HAP-1 (cell line): ENCODE measurements around the gene TCERG1L.

Experiments used
- DNase-seq, 2 experiments: peaks; one replicate each; pipeline ENCODE4 v3.0.0-alpha.2; 2016 to 2020; ENCODE audit warnings: low spot score in 2 of 2
- H3K27me3 ChIP-seq: fragments of 250-450 bp; sonication (Bioruptor Pico); 2 replicates; pipeline ENCODE4 v1.5.1; 2020; ENCODE audit warnings: low read depth, mild to moderate bottlenecking, moderate library complexity
- H3K36me3 ChIP-seq: fragments of 250-450 bp; sonication (Bioruptor Pico); replicated peaks from 2 replicates; pipeline ENCODE4 v1.5.1; 2020; ENCODE audit warnings: mild to moderate bottlenecking
- H3K4me1 ChIP-seq: fragments of 250-450 bp; sonication (Bioruptor Pico); 2 replicates; pipeline ENCODE4 v1.5.1; 2020; ENCODE audit warnings: mild to moderate bottlenecking
- H3K4me3 ChIP-seq: fragments of 250-450 bp; sonication (Bioruptor Pico); 2 replicates; pipeline ENCODE4 v1.5.1; 2020; ENCODE audit warnings: mild to moderate bottlenecking, moderate library complexity
- H3K9me3 ChIP-seq: fragments of 250-450 bp; sonication (Bioruptor Pico); 2 replicates; pipeline ENCODE4 v1.5.1; 2020; ENCODE audit warnings: mild to moderate bottlenecking, moderate library complexity
- in situ Hi-C: fragments of 300-500 bp; cut with MboI; formaldehyde crosslinking; loops from 3 replicates; pipeline ENCODE4 v1.14.3; 2020; ENCODE audit warnings: low sequenced_read_pairs, inconsistent platforms, mixed read lengths

TCERG1L gene

DNA sequence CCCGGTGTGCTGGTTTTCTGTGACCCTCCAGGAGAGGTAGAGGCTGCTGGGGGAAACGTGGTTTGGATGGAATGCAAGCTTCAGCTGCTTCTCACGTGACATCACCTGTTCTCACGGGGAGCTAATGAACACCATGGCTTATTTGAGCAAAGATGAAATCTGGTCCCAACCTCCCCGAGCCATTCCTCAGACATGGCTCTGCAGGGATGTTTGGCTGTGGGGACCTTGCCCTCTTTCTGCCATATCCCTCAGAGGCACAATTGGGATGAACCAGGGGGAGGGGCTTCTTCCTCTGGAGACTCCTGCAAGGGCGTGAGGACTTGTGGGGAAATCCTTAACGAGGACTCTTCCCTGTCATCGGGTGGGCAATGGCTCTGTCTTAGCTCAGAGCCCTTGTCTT, 236.8 kb downstream of the TCERG1L start:
- in situ Hi-C loops: no loop called here
- Histone ChIP-seq H3K4me3 (no peak overlapping the region), H3K9me3 (no peaks in the 10 kb centered on the region), H3K36me3 (no peaks in the 10 kb centered on the region), H3K4me1 (no peaks in the 10 kb centered on the region), H3K27me3 (no peaks in the 10 kb centered on the region)
- no peak for DNase-seq

DNA sequence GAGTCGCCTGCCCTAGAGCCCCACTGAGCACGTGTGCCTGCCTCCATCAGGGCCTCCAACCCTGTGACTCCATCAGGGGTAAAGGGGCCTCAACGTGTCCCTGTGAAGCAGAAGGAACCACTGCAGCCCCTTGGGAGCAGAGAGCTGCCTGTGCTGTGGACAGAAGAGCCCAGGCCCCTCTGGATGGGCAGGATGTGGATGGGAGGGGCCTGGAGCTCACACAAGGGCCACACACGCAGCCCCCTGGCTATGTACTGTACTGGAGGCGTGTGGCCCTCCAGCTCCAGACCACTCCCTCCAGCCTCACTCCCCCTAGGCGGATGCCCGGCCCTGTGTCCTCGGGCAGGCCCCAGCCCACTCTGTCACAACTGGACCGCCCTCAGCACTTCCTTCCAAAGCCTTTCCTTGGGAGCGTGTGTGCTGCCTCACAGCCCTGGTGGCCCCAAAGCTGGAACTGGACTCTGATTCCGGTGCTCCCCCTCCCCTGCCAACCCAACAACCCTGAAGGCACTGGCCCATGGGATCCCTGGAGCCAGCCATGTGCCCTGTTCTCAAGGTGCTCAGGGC, 238.0 kb downstream of the TCERG1L start:
- no peak for DNase-seq
- H3K9me3 ChIP-seq: no peaks in the 10 kb centered on the region
- no peaks in the 10 kb centered on the region for H3K27me3 ChIP-seq
- H3K4me3 ChIP-seq: no peak overlapping the region
- no peaks in the 10 kb centered on the region for H3K4me1 ChIP-seq
- in situ Hi-C loops: no loop called here
- H3K36me3 ChIP-seq: no peaks in the 10 kb centered on the region

DNA sequence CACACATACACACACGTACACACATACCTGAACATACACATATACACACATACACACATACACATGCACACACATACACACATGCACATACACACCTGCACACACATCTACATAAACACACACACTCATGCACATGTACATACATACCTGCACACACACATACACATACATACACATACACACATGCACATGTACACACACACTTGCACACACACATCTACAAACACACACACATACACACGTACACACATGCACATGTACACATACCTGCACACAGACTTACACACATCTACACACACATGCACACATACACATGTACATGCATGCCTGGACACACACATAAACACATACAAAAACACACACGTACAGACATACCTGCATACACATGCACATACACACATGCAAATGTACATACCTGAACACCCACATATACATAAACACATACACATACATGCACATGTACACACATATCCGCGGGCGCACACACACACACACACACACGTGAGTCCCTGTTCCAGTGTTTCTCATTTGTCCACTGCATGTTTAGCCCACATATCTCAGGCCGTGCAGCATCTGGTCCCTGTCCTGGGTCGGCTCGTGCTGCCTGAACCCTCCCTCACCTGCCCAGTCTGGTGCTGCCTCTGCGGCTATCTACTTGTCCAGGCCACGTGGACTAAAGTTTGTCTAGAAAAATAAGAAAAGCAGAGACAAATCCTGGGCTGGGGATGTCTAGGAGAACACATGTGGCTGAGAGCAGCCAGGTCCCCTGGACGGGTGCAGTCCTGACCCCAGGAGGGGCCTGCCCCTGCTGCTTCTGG, 238.7 kb downstream of the TCERG1L start:
- in situ Hi-C loops: no loop called here
- Histone ChIP-seq H3K4me3 (no peak overlapping the region), H3K27me3 (no peaks in the 10 kb centered on the region), H3K36me3 (no peaks in the 10 kb centered on the region), H3K9me3 (no peaks in the 10 kb centered on the region), H3K4me1 (no peaks in the 10 kb centered on the region)
- DNase-seq: no peak

DNA sequence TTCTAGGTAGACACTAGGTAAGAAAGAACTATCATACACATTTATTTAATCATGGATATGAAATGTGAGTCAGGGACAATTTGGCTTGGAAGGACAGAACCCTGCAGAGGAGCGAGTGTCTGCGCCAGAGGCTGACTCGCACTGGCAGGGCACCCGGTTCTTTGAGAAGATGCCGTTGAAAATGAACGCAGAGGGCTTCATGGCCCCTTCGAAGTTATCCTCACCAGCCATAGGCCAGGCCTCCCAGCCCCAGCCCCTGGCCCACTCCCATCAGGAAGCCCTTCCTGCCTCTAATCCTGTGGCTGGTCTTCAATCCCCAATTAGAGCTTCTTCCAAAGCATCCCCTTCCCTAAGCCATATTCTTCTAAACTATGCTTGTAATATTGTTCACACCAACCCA, 239.8 kb downstream of the TCERG1L start:
- no peak for DNase-seq
- Histone ChIP-seq H3K4me3 (no peak overlapping the region), H3K36me3 (no peaks in the 10 kb centered on the region), H3K9me3 (no peaks in the 10 kb centered on the region), H3K27me3 (no peaks in the 10 kb centered on the region), H3K4me1 (no peaks in the 10 kb centered on the region)
- in situ Hi-C loops: no loop called here

GRCh38 chr10:131070856-131071255, 240.7 kb downstream of the TCERG1L start:
- no peaks in the 10 kb centered on the region for H3K9me3 ChIP-seq
- H3K4me1 ChIP-seq: no peaks in the 10 kb centered on the region
- no peak for DNase-seq
- in situ Hi-C loops: no loop called here
- no peak overlapping the region for H3K4me3 ChIP-seq
- H3K36me3 ChIP-seq: no peaks in the 10 kb centered on the region
- H3K27me3 ChIP-seq: no peaks in the 10 kb centered on the region

GRCh38 chr10:131068760-131069159, 242.8 kb downstream of the TCERG1L start:
- Histone ChIP-seq H3K36me3 (no peaks in the 10 kb centered on the region), H3K4me3 (no peak overlapping the region), H3K4me1 (no peaks in the 10 kb centered on the region), H3K27me3 (no peaks in the 10 kb centered on the region), H3K9me3 (no peaks in the 10 kb centered on the region)
- DNase-seq: no peak
- in situ Hi-C loops: no loop called here

- DNase-seq: no peak
- Histone ChIP-seq H3K27me3 (no peaks in the 10 kb centered on the region), H3K4me1 (no peaks in the 10 kb centered on the region), H3K36me3 (no peaks in the 10 kb centered on the region), H3K4me3 (no peak overlapping the region), H3K9me3 (no peaks in the 10 kb centered on the region)
- in situ Hi-C loops: no loop called here
Observed at GRCh38 chr10:131068311-131068710, 243.2 kb downstream of the TCERG1L start.

GRCh38 chr10:131067690-131068089, 243.8 kb downstream of the TCERG1L start:
- no peaks in the 10 kb centered on the region for H3K36me3 ChIP-seq
- H3K9me3 ChIP-seq: no peaks in the 10 kb centered on the region
- H3K4me1 ChIP-seq: no peaks in the 10 kb centered on the region
- no peak for DNase-seq
- H3K4me3 ChIP-seq: no peak overlapping the region
- H3K27me3 ChIP-seq: no peaks in the 10 kb centered on the region
- in situ Hi-C loops: no loop called here

- Histone ChIP-seq H3K9me3 (no peaks in the 10 kb centered on the region), H3K36me3 (no peaks in the 10 kb centered on the region)
- in situ Hi-C loops: no loop called here
Observed at GRCh38 chr10:131065673-131066305, 245.7 kb downstream of the TCERG1L start.

GRCh38 chr10:131063311-131063710, 248.2 kb downstream of the TCERG1L start:
- no peak overlapping the region for H3K4me3 ChIP-seq
- H3K27me3 ChIP-seq: no peaks in the 10 kb centered on the region
- no peaks in the 10 kb centered on the region for H3K36me3 ChIP-seq
- H3K9me3 ChIP-seq: no peaks in the 10 kb centered on the region
- in situ Hi-C loops: no loop called here
- no peaks in the 10 kb centered on the region for H3K4me1 ChIP-seq
- no peak for DNase-seq

More at GRCh38 chr10:131065673-131066305, 245.7 kb downstream of the TCERG1L start:
- no peak overlapping the region for H3K4me3 ChIP-seq
- H3K27me3 ChIP-seq: no peaks in the 10 kb centered on the region
- H3K4me1 ChIP-seq: no peaks in the 10 kb centered on the region
- no peak for DNase-seq

DNA sequence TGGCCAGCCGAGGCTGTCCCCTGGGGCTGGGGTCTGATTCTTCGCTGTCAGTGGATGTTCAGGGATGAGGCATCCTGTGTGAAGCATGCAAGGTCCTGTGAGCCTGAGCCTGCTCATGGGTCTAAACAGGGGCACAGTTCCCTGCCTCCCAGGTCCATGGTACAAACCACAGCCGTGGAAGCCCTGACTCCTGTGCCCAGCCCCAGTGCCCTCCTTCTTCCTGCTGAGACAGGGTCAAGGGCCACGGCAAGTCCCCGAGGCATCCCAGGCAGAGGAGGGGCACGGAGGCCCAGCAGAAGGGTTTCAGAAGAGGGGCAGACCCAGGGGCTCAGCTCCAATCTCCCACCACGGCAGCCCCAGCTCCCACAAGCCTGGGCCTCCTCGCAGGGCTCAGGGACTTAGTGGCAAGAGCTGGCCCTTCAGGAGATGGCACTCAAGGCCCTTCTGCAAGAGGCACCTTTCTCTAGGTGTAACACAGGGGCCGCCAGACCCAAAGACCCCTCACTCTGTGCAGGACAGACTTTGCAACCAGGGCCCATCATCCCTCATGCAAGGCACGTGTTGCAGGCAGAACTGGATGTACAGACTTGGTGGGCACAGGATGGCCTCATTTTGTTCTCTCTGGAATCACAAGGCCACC, 248.8 kb downstream of the TCERG1L start:
- DNase-seq: no peak
- no peaks in the 10 kb centered on the region for H3K4me1 ChIP-seq
- H3K36me3 ChIP-seq: no peaks in the 10 kb centered on the region
- in situ Hi-C loops: no loop called here
- no peaks in the 10 kb centered on the region for H3K9me3 ChIP-seq
- no peaks in the 10 kb centered on the region for H3K27me3 ChIP-seq
- no peak overlapping the region for H3K4me3 ChIP-seq

GRCh38 chr10:131061216-131061615, 250.3 kb downstream of the TCERG1L start:
- no peaks in the 10 kb centered on the region for H3K27me3 ChIP-seq
- H3K36me3 ChIP-seq: no peaks in the 10 kb centered on the region
- H3K4me3 ChIP-seq: no peak overlapping the region
- DNase-seq: no peak
- H3K9me3 ChIP-seq: no peaks in the 10 kb centered on the region
- in situ Hi-C loops: no loop called here
- H3K4me1 ChIP-seq: no peaks in the 10 kb centered on the region

- in situ Hi-C loops: no loop called here
- Histone ChIP-seq H3K9me3 (no peaks in the 10 kb centered on the region), H3K36me3 (no peaks in the 10 kb centered on the region)
Observed at GRCh38 chr10:131059881-131060280, 251.6 kb downstream of the TCERG1L start.

DNA sequence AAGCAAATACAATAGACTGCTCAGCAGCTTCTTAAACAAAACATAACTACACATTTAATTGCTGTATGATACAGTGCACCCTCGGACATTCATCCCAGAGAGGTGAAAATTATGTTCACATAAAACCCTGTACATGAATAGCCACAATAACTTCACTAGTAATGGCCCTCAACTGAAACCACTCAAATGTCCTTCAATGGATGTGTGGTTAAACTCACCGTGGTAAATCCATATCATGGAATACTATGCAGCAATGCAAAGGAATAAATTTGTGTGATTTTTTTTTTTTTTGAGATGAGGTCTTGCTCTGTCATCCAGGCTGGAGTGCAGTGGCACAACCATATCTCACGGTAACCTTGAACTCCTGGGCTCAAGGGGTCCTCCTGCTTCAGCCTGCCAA, 252.7 kb downstream of the TCERG1L start:
- in situ Hi-C loops: no loop called here
- Histone ChIP-seq H3K4me1 (no peaks in the 10 kb centered on the region), H3K4me3 (no peak overlapping the region), H3K27me3 (no peaks in the 10 kb centered on the region), H3K36me3 (no peaks in the 10 kb centered on the region), H3K9me3 (no peaks in the 10 kb centered on the region)
- DNase-seq: no peak

More at GRCh38 chr10:131059881-131060280, 251.6 kb downstream of the TCERG1L start:
- H3K4me3 ChIP-seq: no peak overlapping the region
- H3K4me1 ChIP-seq: no peaks in the 10 kb centered on the region
- no peaks in the 10 kb centered on the region for H3K27me3 ChIP-seq
- no peak for DNase-seq
